ENCODE measurements around the gene RUFY4. TPM values are rescaled to one million over a fixed set of nuclear protein-coding genes. Genes with fewer than 3 reads are reported as not detected.

Gene RUFY4
- total and polyA plus RNA-seq, 2 of the 13 experiments (the other 11 are each of a cell fraction or from before 2014, with no cell fraction given): not detected

GRCh38 chr2:218019411-218020060 lies 49.5 kb upstream of the RUFY4 start:
- Histone ChIP-seq H4K20me1 (ENCODE audit: insufficient read depth, low read length) (no peaks in the 10 kb centered on the region), H3K79me2 (ENCODE audit: insufficient read depth, low read length) (no peaks in the 10 kb centered on the region), H3K4me1 (ENCODE audit: insufficient read depth, low read length) (no peaks in the 10 kb centered on the region), H3K4me3 (replicated peaks in 1 of 3; ENCODE audit: insufficient read depth in 1 of 3, low read depth in 2 of 3, low read length in 3 of 3) (no peak overlapping the region), H3K27me3 (ENCODE audit: control insufficient read depth in 1 of 2, insufficient read depth in 2 of 2, low read length in 2 of 2) (peaks cover 3 to 50% of the 10 kb centered on the region in 2 experiments; a peak in 4 of 5 replicates), H3K4me2 (ENCODE audit: low read depth, low read length) (no peak overlapping the region), H3K36me3 (replicated peaks in 1 of 2; ENCODE audit: control insufficient read depth in 1 of 2, insufficient read depth in 2 of 2, low read length in 2 of 2) (no peaks in the 10 kb centered on the region), H3K27ac (ENCODE audit: extremely low read length, insufficient read depth, low read length) (no peak overlapping the region), H3K9ac (ENCODE audit: insufficient read depth, low read depth, low read length) (no peak overlapping the region), H2AFZ (ENCODE audit: low read length) (no peak overlapping the region), H3K9me3 (ENCODE audit: low read length) (no peaks in the 10 kb centered on the region)
- TF ChIP-seq TCF7 (IDR thresholded peaks at IDR 0.05; ENCODE audit: low read depth) (no peak), PCBP1 (IDR thresholded peaks at IDR 0.05; ENCODE audit: borderline replicate concordance, low read depth, low read length) (no peak), SNAPC2 (CRISPR knock-in tag; IDR thresholded peaks at IDR 0.05) (no peak), BRF2 (CRISPR knock-in tag; IDR thresholded peaks at IDR 0.05) (no peak), ZNF549 (CRISPR knock-in tag; IDR thresholded peaks at IDR 0.05) (no peak), CREB3 (CRISPR knock-in tag; IDR thresholded peaks at IDR 0.05) (no peak), DR1 (CRISPR knock-in tag; IDR thresholded peaks at IDR 0.05) (no peak), ZNF501 (CRISPR knock-in tag; IDR thresholded peaks at IDR 0.05) (no peak), TFAP4 (IDR thresholded peaks at IDR 0.05; ENCODE audit: borderline replicate concordance, low read depth) (no peak), SRF (IDR thresholded peaks at IDR 0.05; ENCODE audit: low read depth, low read length) (no peak), ZNF292 (CRISPR knock-in tag; IDR thresholded peaks at IDR 0.05; ENCODE audit: borderline replicate concordance, low read depth) (no peak), SP2 (CRISPR knock-in tag; IDR thresholded peaks at IDR 0.05) (no peak), ZNF335 (CRISPR knock-in tag; IDR thresholded peaks at IDR 0.05) (no peak), ZNF430 (CRISPR knock-in tag; IDR thresholded peaks at IDR 0.05) (no peak), GPN1 (CRISPR knock-in tag; IDR thresholded peaks at IDR 0.05; ENCODE audit: borderline replicate concordance) (no peak), ZNF713 (CRISPR knock-in tag; IDR thresholded peaks at IDR 0.05) (no peak), ZSCAN31 (CRISPR knock-in tag; IDR thresholded peaks at IDR 0.05; ENCODE audit: low read depth) (no peak)
- TF ChIP-seq, protein P1, sequence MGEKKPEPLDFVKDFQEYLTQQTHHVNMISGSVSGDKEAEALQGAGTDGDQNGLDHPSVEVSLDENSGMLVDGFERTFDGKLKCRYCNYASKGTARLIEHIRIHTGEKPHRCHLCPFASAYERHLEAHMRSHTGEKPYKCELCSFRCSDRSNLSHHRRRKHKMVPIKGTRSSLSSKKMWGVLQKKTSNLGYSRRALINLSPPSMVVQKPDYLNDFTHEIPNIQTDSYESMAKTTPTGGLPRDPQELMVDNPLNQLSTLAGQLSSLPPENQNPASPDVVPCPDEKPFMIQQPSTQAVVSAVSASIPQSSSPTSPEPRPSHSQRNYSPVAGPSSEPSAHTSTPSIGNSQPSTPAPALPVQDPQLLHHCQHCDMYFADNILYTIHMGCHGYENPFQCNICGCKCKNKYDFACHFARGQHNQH (CRISPR knock-in tag; IDR thresholded peaks at IDR 0.05): no peak
- FAIRE-seq (no peak), ATAC-seq (no peak), DNase-seq (ENCODE audit: low spot score) (no peak)
- ChIA-PET POLR2A (no interaction called here), CTCF (ENCODE audit: low intra/inter-chr PET ratio, low total read pairs) (no interaction called here)
- 26% methylated on average over 7 of the region's 7 CpGs for WGBS (ENCODE audit: low lambda C conversion rate)
- intact Hi-C loops (cut with micrococcal nuclease; ENCODE audit: unreplicated experiment): no loop called here
- BruUV-seq (replicated peaks): no TSS peak
- in situ Hi-C loops (cut with HindIII; ENCODE audit: extremely low pct_ligation_motif_present, low pct_unique_long_range_greater_than_20kb): no loop called here
